Measurements from ENCODE around the gene ERFE.

ERFE gene

DNA sequence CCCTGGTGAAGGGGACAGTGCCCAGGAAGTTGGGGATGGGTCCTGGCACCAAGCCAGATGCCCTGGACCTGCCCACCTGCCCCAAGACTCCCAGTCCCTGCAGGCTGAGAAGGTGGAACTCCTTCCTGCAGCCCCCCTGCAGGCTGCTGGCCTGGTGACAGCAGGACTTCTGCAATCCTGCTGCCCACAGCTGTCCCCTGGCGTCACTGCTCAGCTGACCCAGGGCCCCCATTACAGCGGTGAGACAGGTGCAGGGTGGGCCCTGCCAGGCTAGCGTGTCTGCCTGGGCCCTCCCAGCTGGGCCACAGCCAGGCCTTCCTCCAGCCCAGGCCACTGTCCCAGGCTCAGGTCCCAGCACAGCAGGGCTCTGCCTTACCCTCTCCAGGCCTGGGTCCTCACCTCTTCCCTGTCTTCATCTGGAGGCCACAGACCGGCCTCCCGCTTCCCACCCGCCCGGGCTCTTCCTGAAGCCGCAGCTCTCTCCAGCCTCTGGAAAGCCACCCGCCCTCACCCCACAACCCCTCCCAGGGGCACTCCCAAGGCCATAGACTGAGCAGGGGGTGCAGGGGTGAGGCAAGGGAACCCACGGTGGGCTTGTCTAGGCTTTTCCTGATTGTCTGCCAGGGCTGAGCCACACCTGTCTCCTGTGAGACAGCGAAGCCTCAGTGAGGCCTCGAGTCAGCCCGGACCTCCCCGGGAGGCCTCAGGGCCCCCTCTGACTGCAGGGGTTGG, 8.8 kb upstream of the ERFE start:
- FAIRE-seq (no peak), DNase-seq (ENCODE audit: insufficient read length, low spot score) (no peak)
- TF ChIP-seq POLR2A (IDR thresholded peaks at IDR 0.05; ENCODE audit: low read depth, low read length), result no peak

DNA sequence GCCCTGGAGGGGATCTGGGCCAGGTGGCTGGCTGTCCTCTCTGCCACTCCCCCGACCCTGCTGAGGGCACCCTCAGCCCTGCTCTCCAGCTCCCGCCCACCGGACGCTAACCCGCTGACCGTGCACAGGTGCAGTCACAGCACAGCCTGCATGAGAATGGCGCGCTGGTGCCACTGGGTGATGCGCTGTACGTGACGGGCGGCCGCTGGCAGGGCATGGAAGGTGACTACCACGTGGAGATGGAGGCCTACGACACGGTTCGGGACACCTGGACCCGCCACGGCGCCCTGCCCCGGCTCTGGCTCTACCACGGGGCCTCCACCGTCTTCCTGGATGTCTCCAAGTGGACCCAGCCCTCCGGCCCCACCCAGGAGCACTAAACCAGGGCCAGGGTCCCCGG, 8.1 kb upstream of the ERFE start:
- DNase-seq (ENCODE audit: insufficient read length, low spot score) (no peak), FAIRE-seq (no peak)
- no peak for TF ChIP-seq POLR2A (IDR thresholded peaks at IDR 0.05; ENCODE audit: low read depth, low read length)

DNA sequence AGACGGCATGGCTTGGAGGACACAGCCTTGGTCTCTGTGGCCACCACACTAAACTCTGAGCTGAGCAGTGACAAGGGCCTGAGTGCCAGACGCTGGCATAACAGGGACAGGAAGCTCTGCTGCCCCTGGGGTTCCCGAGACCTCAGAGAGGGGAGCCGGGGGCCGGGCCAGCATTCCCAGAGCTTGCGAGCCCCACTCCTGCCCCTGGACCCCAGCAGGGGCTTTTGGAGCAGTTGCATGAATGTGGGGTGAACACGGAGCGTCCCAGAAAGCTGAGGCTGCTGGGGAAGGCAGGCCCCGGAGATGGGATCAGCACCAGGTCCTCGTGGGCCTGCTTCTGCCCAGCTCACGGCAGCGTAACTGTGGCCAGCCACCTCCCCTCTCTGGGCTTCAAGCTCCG, 7.6 kb upstream of the ERFE start:
- TF ChIP-seq POLR2A (IDR thresholded peaks at IDR 0.05; ENCODE audit: low read depth, low read length), result no peak
- no peak for FAIRE-seq
- no peak for DNase-seq (ENCODE audit: insufficient read length, low spot score)

DNA sequence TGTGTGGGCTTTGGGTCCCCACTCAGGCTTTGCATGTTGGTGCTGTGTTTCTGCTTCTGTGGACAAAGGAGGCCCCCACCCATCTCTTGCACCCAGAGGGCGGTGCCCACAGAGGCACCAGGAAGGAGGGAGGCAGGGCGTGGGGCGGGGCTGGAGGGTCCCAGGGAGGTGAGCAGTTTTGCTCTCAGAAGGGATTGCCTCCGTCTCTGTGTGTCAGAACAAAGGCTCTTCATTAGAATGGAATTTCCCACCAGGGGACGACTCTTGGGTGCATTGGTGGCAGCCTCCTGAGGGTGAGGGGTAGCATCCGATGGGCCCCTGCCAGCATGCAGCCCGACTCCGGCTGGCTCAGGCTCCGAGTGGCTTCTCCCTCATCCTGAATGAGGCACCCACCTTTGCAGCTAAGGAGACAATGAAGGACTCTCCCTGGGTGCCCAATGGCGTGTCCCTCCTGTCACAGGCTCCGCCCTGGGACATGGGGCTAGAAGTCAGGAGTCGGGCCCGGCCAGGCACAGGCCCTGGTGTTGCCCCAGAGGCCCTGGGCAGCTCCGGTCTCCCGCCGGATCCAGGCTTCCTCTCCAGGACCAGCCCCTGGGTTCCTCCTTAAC, 7.0 kb upstream of the ERFE start:
- FAIRE-seq (no peak), DNase-seq (ENCODE audit: insufficient read length, low spot score) (no peak)
- no peak for TF ChIP-seq POLR2A (IDR thresholded peaks at IDR 0.05; ENCODE audit: low read depth, low read length)

DNA sequence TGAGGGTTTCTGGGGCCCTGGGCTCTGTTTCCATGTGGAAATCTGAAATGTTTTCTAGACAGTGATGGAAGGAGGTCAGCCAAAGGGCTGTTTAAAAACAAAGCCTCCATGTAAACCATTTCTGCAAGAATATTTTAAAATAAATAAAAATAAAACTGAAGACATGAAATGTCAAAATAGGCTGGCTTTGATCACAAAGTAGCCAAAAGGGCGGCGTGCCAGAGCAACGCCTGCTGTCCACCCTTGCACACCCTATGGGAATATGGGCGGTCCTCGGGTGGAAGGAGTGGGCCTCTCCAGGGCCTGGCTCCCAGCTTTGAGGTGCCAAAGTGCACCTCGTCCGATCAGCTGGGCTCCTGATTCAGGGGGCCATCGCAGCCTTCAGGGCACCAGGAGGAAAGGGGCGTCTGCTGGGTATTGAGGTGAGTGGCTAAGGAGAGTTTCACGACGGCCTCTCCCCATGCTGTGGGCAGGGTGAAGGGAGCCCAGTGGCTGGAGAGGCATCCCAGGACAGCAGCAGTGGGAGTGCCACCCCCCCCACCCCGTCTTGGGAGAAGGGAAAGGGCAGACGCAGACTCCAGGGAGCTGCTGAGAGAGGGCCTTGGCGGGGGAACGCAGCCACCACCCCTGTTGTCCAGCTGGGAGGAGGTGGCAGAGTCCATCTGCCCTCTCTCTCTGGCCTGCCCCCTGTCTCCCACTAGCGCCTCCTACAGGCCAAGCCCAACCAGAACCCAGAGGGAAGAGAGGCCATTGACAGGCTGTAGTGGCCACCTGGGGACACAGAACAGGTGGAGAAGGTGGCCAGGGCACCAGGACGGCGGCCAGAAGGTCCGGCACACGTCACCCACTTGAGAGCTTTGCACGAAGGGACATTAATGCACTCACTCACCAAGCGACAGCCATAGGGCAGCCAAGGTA, 5.7 kb upstream of the ERFE start:
- FAIRE-seq (no peak), DNase-seq (ENCODE audit: insufficient read length, low spot score) (no peak)
- TF ChIP-seq POLR2A (IDR thresholded peaks at IDR 0.05; ENCODE audit: low read depth, low read length), result no peak

DNA sequence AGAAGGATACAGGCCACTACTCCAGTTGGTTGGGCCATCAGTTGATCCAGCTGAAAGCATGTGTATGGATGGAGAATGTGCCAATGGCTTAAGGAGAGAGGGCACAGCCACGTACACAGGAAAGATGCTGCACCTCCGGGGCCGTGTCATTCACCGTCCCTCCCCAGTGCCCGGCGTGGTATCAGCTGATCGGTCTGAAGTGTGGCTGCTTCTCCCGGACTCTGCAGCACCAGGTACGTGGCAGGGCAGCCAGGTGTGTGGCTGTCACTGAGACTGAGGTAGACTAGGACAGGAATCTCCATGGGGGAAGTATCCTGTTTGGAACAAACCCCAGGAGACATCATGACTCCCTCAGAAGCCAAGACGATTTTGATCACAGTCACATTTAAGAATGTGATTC, 4.2 kb upstream of the ERFE start:
- DNase-seq (ENCODE audit: insufficient read length, low spot score) (no peak), FAIRE-seq (no peak)
- TF ChIP-seq POLR2A (IDR thresholded peaks at IDR 0.05; ENCODE audit: low read depth, low read length), result no peak

DNA sequence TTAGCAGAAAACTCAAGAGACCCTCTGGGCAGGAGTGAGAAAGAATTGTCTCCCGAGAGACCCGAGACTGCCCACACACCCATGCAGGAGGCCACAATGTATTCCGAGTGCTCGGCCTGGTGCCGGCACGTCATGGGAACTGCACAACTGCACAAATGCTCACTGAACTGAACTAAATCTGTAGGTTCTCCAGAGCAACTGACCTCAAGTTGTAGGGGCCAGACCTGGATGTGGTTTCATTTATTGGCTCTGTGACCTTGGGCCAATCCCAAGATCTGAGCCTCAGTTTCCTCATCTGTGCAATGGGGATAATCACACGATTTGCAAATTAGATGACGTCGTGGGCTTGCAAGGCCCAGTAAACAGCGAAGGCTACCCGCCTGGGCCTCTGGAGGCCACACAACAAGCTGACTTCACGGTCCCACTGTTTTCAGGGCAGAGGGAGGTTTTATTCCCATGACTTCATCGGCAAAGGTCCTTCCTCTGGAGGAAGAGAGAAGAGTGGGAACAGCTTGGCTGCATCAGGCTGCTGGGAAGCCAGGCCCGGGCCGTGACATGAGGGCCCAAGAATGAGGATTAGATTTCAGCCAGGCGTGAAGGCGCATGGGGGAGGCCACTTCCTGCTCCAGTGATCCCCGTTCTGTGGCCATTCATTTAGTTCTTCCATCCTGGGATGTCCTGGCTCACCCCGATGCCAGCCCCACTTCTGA, 3.6 kb upstream of the ERFE start:
- no peak for DNase-seq (ENCODE audit: insufficient read length, low spot score)
- no peak for FAIRE-seq
- no peak for TF ChIP-seq POLR2A (IDR thresholded peaks at IDR 0.05; ENCODE audit: low read depth, low read length)

DNA sequence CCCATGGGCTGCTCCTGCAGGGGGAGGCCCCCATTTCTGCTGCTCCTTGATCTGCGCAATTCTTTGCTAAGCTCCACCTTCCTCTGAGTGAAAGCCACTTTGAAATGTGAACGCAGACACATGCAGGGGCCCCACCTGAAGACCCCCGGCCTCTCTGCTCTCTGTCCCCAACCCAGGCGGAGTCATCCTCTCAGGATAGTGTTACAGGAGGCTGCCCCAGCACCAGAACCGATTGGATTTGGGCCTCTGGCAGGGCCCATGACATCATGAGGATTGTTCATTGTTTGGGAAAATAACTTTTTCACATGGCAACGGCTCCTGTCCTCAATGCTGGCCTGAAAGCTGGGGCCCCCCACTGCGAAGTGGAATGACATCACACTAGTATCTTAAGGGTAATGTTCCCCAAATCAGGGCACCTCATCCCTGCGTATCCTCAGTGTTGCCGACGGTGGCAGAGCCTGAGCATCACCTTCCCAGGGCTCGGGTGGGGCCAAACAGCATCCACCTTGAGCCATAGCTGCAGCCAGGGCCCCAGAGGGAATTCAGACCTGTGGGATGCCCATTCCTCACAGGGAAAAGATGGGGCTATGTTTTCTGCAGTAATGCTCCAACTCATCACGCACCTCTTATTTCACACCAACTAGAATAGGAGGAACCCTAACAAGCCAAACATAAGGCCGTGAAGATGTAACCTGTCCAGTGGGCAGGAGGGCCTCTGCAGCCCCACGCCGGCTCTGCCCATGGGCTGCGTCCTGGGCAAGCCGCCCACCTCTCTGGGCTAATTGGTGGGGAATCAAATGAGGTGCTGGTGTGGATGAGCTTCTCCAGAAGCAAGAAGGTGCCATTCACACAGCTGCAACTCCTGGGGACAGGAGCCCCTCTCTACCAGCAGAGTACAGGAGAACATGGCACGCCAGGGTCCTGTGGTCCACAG, 2.7 kb upstream of the ERFE start:
- FAIRE-seq (no peak), DNase-seq (ENCODE audit: insufficient read length, low spot score) (no peak)
- no peak for TF ChIP-seq POLR2A (IDR thresholded peaks at IDR 0.05; ENCODE audit: low read depth, low read length)

DNA sequence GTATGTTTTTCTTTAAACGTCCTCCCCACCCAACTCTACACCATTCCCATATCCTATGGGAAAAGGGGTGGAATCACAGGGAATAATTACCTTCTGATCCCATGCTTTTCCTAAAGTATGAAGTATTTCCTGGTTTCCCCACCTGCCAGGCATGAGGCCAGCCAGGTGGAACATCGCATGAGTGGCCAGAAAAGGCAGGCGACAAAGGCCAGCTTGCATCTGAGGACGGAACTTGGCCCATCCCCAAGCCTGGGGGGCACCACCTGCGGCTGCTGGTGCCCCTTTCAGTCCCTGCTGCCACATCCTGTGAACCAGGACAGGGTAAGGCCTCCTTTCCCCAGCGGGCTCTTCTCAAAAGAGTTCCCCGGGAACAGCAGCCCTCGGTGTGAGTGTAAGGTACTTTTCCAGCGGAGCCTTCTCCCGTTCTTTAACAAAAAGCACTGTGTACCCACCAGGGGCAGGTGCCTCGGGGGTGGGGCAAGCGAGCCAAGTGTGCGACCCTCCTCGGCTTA, 1.2 kb upstream of the ERFE start:
- no peak for TF ChIP-seq POLR2A (IDR thresholded peaks at IDR 0.05; ENCODE audit: low read depth, low read length)
- DNase-seq (ENCODE audit: insufficient read length, low spot score) (no peak), FAIRE-seq (no peak)

DNA sequence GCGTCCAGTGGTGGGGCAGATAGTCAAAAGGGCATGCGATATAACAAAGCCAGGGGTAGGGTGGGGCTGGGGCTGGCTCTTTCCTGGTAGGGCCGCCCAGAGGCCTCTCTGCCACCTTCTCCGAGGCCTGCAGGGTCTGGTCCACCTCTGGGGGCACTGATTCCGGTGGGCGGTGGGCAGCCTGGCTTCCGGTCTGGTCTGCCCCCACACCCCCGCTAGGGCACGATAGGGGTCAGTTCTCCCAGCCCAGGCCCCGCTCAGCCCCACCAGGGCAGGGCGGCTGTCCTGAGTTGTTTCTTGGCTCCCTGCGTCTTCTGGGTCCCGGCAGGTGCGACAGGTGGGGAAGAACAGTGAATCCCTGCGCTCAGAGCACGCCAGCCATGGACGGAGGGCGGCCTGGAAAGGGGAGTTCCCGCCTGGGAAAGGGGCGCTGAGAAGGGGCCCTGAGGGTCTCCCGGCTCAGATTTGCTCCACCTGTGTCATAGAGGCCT, 707 bp upstream of the ERFE start:
- no peak for TF ChIP-seq POLR2A (IDR thresholded peaks at IDR 0.05; ENCODE audit: low read depth, low read length)
- no peak for DNase-seq (ENCODE audit: insufficient read length, low spot score)
- FAIRE-seq, result no peak

DNA sequence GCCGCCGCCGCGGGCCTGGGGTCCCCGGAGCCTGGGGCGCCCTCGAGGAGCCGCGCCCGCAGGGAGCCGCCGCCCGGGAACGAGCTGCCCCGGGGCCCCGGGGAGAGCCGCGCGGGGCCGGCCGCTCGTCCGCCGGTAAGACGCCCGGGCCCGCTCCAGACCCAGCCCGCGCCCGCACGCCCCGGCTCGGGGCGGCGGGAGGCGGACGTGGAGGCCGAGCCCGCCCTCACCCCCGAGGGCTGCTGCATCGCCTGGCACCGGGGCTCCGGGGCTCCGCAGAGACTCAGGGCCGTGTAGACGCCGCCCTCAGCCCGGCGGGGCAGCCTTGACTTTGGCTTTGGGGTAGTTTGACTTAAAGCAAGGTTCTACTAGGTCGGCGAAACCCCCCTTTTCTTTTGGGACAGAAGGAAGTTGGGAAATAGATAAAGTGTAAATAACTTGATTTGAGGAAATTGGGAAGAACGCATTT, 335 bp downstream of the ERFE start:
- FAIRE-seq, result no peak
- TF ChIP-seq POLR2A (IDR thresholded peaks at IDR 0.05; ENCODE audit: low read depth, low read length), result no peak
- no peak for DNase-seq (ENCODE audit: insufficient read length, low spot score)

DNA sequence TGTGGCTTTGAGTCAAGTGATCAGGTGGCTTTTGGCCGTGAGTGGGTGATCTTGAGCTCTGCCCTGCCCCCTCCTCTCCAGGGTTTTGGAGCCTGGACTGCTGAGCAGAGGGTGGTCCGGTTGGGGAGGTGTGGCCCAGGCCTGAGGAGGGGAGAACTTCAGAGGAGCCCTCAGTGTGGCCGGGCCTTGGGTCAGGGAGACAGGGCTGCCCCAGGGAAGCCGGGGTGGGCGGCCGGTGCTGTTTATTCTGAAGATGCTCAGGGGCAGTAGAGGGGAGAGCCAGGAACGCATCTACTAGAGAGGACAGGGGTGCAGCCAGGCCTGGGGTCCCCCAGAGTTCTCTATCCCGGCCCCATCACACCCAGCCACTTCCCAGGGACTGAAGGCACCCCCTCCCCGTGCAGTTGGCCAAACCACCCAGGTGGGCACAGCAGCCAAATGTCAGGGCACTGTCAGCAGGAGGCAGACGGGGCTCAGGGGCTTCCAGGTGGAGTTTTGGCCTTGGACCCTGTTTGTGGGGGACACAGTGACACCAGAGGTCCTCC, 963 bp downstream of the ERFE start:
- TF ChIP-seq POLR2A (IDR thresholded peaks at IDR 0.05; ENCODE audit: low read depth, low read length), result no peak
- no peak for FAIRE-seq
- DNase-seq (ENCODE audit: insufficient read length, low spot score), result no peak
